H1 (cell line): ENCODE measurements around the gene ACER3. TPM values are rescaled to one million over a fixed set of nuclear protein-coding genes. Genes with fewer than 3 reads are reported as not detected.
A peak's percentile ranks its signal among the peaks of the same experiment; 100 is the strongest.

Source experiments
- ASH2L ChIP-seq: fragments of 200-600, 300-600 bp; sonication (generic); IDR thresholded peaks from one replicate; pipeline ENCODE4 v1.7.1; 2017; ENCODE audit warnings: low read length
- CEBPB ChIP-seq: IDR thresholded peaks from 2 replicates; pipeline ENCODE4 v1.6.1; 2012; ENCODE audit warnings: low read depth, low read length
- MAX ChIP-seq: IDR thresholded peaks from 2 replicates; pipeline ENCODE4 v1.6.1; 2012; ENCODE audit warnings: inconsistent platforms
- POLR2A ChIP-seq, 2 experiments: IDR thresholded peaks; 1 replicate in 1 of 2; 2 replicates in 1 of 2; pipeline ENCODE4 v1.6.1; 2011; ENCODE audit warnings: low read depth in 2 of 2, low read length in 2 of 2, mild to moderate bottlenecking in 2 of 2; ENCODE audit errors: control extremely low read depth in 1 of 2
- POLR2AphosphoS5 ChIP-seq: IDR thresholded peaks from 2 replicates; pipeline ENCODE4 v1.6.1; 2011; ENCODE audit warnings: low read depth, low read length
- RFX5 ChIP-seq: IDR thresholded peaks from 2 replicates; pipeline ENCODE4 v1.6.1; 2011; ENCODE audit warnings: low read depth, low read length, improper control_type of control experiment, borderline replicate concordance
- RNF2 ChIP-seq: fragments of 200-900, 300-1000 bp; sonication (generic); IDR thresholded peaks from 2 replicates; pipeline ENCODE4 v1.7.1; 2016; ENCODE audit warnings: borderline replicate concordance, low read depth, mild to moderate bottlenecking, antibody characterized with exemption, low read length; ENCODE audit not compliant: poor library complexity, severe bottlenecking; ENCODE audit errors: missing control alignments
- RXRA ChIP-seq: IDR thresholded peaks from 2 replicates; pipeline ENCODE4 v1.6.1; 2011; ENCODE audit warnings: low read depth, mild to moderate bottlenecking, low read length, moderate library complexity; ENCODE audit not compliant: insufficient read depth
- SP2 ChIP-seq: IDR thresholded peaks from 2 replicates; pipeline ENCODE4 v1.6.1; 2012; ENCODE audit warnings: mild to moderate bottlenecking, low read length, inconsistent platforms
- TAF7 ChIP-seq: optimal IDR thresholded peaks from 2 replicates; pipeline ENCODE3; 2011; ENCODE audit warnings: low read depth, mild to moderate bottlenecking, inconsistent platforms, low read length, moderate library complexity, borderline replicate concordance
- TEAD4 ChIP-seq: IDR thresholded peaks from 2 replicates; pipeline ENCODE4 v1.6.1; 2012; ENCODE audit warnings: low read depth, low read length, inconsistent platforms, mixed read lengths
- polyA plus RNA-seq, 7 experiments: library from polyadenylated mRNA; depleted of rRNA in 3 of 7; stranded (reverse) in 5 of 7; unstranded in 2 of 7; fragments of >200 nt in 5 of 7; fragments of 200-250 nt in 2 of 7; gene quantifications; 1 replicate in 5 of 7; 2 replicates in 1 of 7; 4 replicates in 1 of 7; pipeline versions ENCODE4 v1.2.1 to v1.2.3, GENCODE V29; 2011 to 2013; ENCODE audit warnings: missing spikeins in 2 of 7, mixed read lengths in 2 of 7
- total RNA-seq: library from RNA; stranded (reverse); fragmentation: NEBNext Ultra II Directional; extraction: Animal tissue kit (Norgen Biotek cat#: 25700); gene quantifications from 2 replicates; pipeline ENCODE4 v1.2.1, GENCODE V29; 2021

The ACER3 gene
- total and polyA plus RNA-seq, 2 of the 8 experiments (the other 6 are each of a cell fraction or from before 2014, with no cell fraction given) = 5.7 to 16.2 TPM

DNA sequence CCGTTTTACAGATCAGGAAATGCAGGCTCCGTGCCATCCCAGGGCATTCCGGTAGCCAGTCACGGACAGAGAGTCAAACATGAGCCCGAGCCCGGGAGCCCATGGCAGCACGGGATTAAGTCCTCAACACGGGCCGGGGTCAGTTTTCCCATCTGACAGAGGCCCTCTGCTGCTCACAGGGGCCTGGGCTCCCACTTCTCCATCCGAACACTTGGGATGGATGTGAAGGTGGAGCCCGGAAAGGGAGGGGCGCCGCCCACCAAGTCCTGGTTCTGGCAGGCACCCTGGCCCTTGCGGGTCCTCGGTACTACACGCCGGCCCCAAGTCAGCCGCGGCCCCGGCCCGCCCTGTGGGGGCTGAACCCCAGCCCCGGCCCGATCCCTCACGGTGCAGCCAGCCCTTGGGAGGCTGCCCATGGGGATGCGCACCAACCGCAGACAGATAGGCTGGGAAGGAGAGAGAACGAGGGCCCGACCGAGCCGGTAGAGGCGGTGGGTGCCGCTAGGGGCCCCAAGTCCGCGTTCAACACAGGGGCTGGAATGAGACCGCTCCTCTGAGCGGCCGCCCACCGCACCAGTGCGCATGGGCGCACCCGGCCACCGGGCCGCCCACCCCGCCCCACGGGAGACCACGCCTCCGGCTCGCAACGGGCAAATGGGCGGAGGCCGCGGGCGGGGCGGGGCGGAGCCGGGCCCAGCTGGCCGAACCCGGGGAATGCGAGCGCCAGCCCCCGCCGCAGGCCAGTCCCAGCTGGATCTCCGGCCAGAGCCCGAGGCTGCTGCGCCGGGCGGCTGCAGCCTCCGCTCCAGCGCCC, 205.7 kb downstream of the ACER3 start, which contains the start of gene CAPN5 (continued):
- TF ChIP-seq ASH2L (no peak), SP2 (no peak), TAF7 (peak; percentile 62), POLR2A (IDR thresholded peaks at IDR 0.05; ENCODE audit: control extremely low read depth in 1 of 2, low read depth in 2 of 2, low read length in 2 of 2) (peak in 1 of 2 experiments; percentile 88; a peak in 2 of 3 replicates), POLR2AphosphoS5 (peak; percentile 68; the same call in 1 of the 2 replicates), TEAD4 (peak; percentile 57; the same call in 1 of the 2 replicates), RNF2 (no peak), MAX (peak; percentile 41; the same call in 1 of the 2 replicates), RFX5 (no peak), RXRA (no peak), CEBPB (no peak)
